K562 (cell line): ENCODE data around the gene SEC61A1.

Experiments
- CTBP1 ChIP-seq: fragments of 450-650 bp; IDR thresholded peaks from 2 replicates; pipeline ENCODE4 v1.6.1; 2016; ENCODE audit warnings: borderline replicate concordance
- CTCF ChIP-seq, 3 experiments: IDR thresholded peaks in 2 of 3; conservative IDR thresholded peaks in 1 of 3; 2 replicates each; pipeline ENCODE4 v1.5.1; 2011 to 2012; ENCODE audit warnings: low read length in 3 of 3, mild to moderate bottlenecking in 3 of 3, control low read depth in 2 of 3, improper control_type of control experiment in 1 of 3, inconsistent platforms in 1 of 3, low read depth in 1 of 3, mixed read lengths in 1 of 3, moderate library complexity in 1 of 3; ENCODE audit not compliant: insufficient read depth in 2 of 3
- GABPB1 ChIP-seq: sonication (generic); formaldehyde crosslinking; IDR thresholded peaks from 2 replicates; pipeline ENCODE4 v1.8.0; 2022; ENCODE audit warnings: mild to moderate bottlenecking, missing genetic modification reagents
- KLF16 ChIP-seq: IDR thresholded peaks from 2 replicates; pipeline ENCODE4 v1.6.1; 2016; ENCODE audit warnings: antibody characterized with exemption
- PCBP1 ChIP-seq: fragments of 200-400 bp; formaldehyde crosslinking; IDR thresholded peaks from 2 replicates; pipeline ENCODE4 v1.6.1; 2018; ENCODE audit warnings: mild to moderate bottlenecking, low read depth, low read length; ENCODE audit not compliant: poor library complexity, severe bottlenecking
- PHB2 ChIP-seq: fragments of 450-650 bp; IDR thresholded peaks from 2 replicates; pipeline ENCODE4 v1.6.1; 2017; ENCODE audit warnings: low read depth
- TARDBP ChIP-seq: fragments of 450-650 bp; IDR thresholded peaks from 2 replicates; pipeline ENCODE4 v1.6.1; 2016
- TEAD4 ChIP-seq, 2 experiments: sonication (generic) in 1 of 2; formaldehyde crosslinking in 1 of 2; IDR thresholded peaks; 2 replicates each; pipeline versions ENCODE4 v1.6.1 to v1.8.0; 2012 to 2022; ENCODE audit warnings: borderline replicate concordance in 1 of 2, inconsistent platforms in 1 of 2, low read length in 1 of 2, mild to moderate bottlenecking in 1 of 2, missing genetic modification reagents in 1 of 2
- ZNF12 ChIP-seq: sonication (generic); formaldehyde crosslinking; IDR thresholded peaks from 2 replicates; pipeline ENCODE4 v1.4.0; 2020; ENCODE audit warnings: mild to moderate bottlenecking, missing genetic modification reagents
- ZNF239 ChIP-seq: fragments of 250-450 bp; sonication (Bioruptor Pico); IDR thresholded peaks from 2 replicates; pipeline ENCODE4 v1.4.0; 2020; ENCODE audit warnings: mild to moderate bottlenecking
- TF ChIP-seq, protein P1 (sequence below), 2 experiments: fragments of 450-650 bp; formaldehyde crosslinking in 1 of 2; IDR thresholded peaks; 2 replicates each; pipeline versions ENCODE4 v1.4.0 to v1.6.1; 2014 to 2020; ENCODE audit warnings: mild to moderate bottlenecking in 2 of 2, borderline replicate concordance in 1 of 2, low read depth in 1 of 2
- TF ChIP-seq, protein P2 (sequence below): sonication (generic); formaldehyde crosslinking; IDR thresholded peaks from 2 replicates; pipeline ENCODE4 v1.8.1; 2023; ENCODE audit warnings: mild to moderate bottlenecking, missing genetic modification reagents
- TF ChIP-seq, protein P3 (sequence below): fragments of 250-450 bp; sonication (Bioruptor Pico); IDR thresholded peaks from 2 replicates; pipeline ENCODE4 v1.8.0; 2022; ENCODE audit warnings: moderate library complexity, mild to moderate bottlenecking, inconsistent platforms

DNA sequence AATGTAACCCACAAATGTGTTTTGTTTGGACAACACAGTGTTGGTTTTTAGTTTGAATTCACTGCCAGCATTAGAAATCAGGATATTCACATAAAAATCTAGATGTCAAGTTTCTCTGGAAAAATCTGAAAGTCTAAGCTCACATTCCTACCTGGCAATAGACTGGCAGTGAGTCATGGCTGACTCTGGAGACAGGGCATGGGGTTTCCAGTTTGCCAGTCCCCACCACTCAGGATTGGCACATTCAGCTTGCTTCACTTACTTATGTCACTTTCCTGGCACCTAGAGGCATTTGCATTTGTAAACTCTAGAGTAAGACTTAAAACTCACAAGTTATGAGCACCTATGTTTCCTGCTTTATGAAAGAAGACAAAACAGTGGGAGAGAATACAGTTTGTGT, 19.1 kb upstream of the SEC61A1 start:
- no peak for TF ChIP-seq CTCF (IDR thresholded peaks at IDR 0.05 in 2 of 3, conservative IDR thresholded peaks at IDR 0.05 in 1 of 3; ENCODE audit: insufficient read depth in 2 of 3, low read depth in 1 of 3, low read length in 3 of 3)
- TF ChIP-seq, protein P1, sequence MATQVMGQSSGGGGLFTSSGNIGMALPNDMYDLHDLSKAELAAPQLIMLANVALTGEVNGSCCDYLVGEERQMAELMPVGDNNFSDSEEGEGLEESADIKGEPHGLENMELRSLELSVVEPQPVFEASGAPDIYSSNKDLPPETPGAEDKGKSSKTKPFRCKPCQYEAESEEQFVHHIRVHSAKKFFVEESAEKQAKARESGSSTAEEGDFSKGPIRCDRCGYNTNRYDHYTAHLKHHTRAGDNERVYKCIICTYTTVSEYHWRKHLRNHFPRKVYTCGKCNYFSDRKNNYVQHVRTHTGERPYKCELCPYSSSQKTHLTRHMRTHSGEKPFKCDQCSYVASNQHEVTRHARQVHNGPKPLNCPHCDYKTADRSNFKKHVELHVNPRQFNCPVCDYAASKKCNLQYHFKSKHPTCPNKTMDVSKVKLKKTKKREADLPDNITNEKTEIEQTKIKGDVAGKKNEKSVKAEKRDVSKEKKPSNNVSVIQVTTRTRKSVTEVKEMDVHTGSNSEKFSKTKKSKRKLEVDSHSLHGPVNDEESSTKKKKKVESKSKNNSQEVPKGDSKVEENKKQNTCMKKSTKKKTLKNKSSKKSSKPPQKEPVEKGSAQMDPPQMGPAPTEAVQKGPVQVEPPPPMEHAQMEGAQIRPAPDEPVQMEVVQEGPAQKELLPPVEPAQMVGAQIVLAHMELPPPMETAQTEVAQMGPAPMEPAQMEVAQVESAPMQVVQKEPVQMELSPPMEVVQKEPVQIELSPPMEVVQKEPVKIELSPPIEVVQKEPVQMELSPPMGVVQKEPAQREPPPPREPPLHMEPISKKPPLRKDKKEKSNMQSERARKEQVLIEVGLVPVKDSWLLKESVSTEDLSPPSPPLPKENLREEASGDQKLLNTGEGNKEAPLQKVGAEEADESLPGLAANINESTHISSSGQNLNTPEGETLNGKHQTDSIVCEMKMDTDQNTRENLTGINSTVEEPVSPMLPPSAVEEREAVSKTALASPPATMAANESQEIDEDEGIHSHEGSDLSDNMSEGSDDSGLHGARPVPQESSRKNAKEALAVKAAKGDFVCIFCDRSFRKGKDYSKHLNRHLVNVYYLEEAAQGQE (IDR thresholded peaks at IDR 0.05; ENCODE audit: borderline replicate concordance): no peak
- TF ChIP-seq, protein P1 (CRISPR knock-in tag; IDR thresholded peaks at IDR 0.05; ENCODE audit: low read depth): no peak
- TF ChIP-seq, protein P2, sequence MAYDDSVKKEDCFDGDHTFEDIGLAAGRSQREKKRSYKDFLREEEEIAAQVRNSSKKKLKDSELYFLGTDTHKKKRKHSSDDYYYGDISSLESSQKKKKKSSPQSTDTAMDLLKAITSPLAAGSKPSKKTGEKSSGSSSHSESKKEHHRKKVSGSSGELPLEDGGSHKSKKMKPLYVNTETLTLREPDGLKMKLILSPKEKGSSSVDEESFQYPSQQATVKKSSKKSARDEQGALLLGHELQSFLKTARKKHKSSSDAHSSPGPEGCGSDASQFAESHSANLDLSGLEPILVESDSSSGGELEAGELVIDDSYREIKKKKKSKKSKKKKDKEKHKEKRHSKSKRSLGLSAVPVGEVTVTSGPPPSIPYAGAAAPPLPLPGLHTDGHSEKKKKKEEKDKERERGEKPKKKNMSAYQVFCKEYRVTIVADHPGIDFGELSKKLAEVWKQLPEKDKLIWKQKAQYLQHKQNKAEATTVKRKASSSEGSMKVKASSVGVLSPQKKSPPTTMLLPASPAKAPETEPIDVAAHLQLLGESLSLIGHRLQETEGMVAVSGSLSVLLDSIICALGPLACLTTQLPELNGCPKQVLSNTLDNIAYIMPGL (CRISPR knock-in tag): no peak
- TF ChIP-seq, protein P3, sequence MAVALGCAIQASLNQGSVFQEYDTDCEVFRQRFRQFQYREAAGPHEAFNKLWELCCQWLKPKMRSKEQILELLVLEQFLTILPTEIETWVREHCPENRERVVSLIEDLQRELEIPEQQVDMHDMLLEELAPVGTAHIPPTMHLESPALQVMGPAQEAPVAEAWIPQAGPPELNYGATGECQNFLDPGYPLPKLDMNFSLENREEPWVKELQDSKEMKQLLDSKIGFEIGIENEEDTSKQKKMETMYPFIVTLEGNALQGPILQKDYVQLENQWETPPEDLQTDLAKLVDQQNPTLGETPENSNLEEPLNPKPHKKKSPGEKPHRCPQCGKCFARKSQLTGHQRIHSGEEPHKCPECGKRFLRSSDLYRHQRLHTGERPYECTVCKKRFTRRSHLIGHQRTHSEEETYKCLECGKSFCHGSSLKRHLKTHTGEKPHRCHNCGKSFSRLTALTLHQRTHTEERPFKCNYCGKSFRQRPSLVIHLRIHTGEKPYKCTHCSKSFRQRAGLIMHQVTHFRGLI (CRISPR knock-in tag): no peak
- no peak for TF ChIP-seq TEAD4 (IDR thresholded peaks at IDR 0.05; ENCODE audit: low read length)
- no peak for TF ChIP-seq TEAD4 (CRISPR knock-in tag; IDR thresholded peaks at IDR 0.05; ENCODE audit: borderline replicate concordance)
- TF ChIP-seq PHB2: no peak
- TF ChIP-seq ZNF239 (CRISPR knock-in tag): no peak
- TF ChIP-seq ZNF12: no peak
- TF ChIP-seq GABPB1 (CRISPR knock-in tag): no peak
- no peak for TF ChIP-seq CTBP1
- no peak for TF ChIP-seq PCBP1
- TF ChIP-seq TARDBP: no peak
- TF ChIP-seq KLF16: no peak
